AG09309 (cell line): ENCODE measurements around the gene GGN.
"Not testable (repeated sequence)": the region's sequence is repeated elsewhere in the genome, so short reads cannot be mapped to it uniquely, and the experiment has no call there.

Experiments used
- DNase-seq: peaks from one replicate; pipeline ENCODE4 v3.0.0-alpha.2; 2010; ENCODE audit warnings: low read depth
- H3K4me3 ChIP-seq: 2 replicates; pipeline ENCODE4 v1.5.1; 2011; ENCODE audit warnings: mild to moderate bottlenecking, low read depth, low read length, moderate library complexity; ENCODE audit not compliant: control insufficient read depth
- TF ChIP-seq, protein P1 (sequence below): IDR thresholded peaks from 2 replicates; pipeline ENCODE4 v1.5.1; 2011; ENCODE audit warnings: mild to moderate bottlenecking, low read depth, low read length, inconsistent platforms; ENCODE audit not compliant: insufficient read depth, control insufficient read depth; ENCODE audit errors: missing control alignments

The GGN gene

DNA sequence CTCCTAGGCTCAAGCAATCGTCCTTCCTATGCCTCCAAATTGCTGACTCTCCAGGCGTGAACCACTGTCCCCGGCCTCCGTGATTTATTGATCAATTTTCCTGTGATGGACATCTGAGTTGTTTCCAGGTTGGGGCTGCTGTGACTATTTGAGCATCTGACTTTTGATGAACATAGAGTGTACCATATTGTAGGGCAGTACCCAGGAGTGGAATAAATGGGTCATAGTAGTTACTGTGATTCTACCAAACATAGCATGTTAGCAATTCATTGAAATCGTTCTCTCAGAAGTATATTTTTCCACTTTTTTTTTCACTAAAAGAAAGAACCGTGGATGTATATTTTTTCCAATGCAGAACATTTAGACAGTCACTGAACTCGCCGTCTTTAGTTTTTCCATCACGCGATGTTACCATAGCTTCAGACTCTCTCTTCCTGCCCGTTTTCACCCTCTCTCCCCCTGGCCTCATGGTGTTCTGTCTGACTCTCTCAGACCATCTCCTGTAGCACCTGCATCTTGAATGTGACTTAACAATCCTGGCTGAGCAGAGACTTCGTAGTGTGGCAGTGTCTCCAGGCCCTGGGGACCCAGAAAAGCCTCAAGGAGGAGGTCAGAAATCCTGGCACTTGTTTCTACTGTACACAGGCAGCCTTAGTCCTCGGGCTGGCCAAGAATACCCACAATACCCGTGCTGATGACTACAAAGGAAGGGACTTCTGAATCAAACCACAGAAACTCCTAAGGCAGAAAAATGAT lies 41.4 kb upstream of the GGN start:
- TF ChIP-seq, protein P1, sequence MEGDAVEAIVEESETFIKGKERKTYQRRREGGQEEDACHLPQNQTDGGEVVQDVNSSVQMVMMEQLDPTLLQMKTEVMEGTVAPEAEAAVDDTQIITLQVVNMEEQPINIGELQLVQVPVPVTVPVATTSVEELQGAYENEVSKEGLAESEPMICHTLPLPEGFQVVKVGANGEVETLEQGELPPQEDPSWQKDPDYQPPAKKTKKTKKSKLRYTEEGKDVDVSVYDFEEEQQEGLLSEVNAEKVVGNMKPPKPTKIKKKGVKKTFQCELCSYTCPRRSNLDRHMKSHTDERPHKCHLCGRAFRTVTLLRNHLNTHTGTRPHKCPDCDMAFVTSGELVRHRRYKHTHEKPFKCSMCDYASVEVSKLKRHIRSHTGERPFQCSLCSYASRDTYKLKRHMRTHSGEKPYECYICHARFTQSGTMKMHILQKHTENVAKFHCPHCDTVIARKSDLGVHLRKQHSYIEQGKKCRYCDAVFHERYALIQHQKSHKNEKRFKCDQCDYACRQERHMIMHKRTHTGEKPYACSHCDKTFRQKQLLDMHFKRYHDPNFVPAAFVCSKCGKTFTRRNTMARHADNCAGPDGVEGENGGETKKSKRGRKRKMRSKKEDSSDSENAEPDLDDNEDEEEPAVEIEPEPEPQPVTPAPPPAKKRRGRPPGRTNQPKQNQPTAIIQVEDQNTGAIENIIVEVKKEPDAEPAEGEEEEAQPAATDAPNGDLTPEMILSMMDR = no peak
- DNase-seq = no peak
- H3K4me3 ChIP-seq = no peak overlapping the region

DNA sequence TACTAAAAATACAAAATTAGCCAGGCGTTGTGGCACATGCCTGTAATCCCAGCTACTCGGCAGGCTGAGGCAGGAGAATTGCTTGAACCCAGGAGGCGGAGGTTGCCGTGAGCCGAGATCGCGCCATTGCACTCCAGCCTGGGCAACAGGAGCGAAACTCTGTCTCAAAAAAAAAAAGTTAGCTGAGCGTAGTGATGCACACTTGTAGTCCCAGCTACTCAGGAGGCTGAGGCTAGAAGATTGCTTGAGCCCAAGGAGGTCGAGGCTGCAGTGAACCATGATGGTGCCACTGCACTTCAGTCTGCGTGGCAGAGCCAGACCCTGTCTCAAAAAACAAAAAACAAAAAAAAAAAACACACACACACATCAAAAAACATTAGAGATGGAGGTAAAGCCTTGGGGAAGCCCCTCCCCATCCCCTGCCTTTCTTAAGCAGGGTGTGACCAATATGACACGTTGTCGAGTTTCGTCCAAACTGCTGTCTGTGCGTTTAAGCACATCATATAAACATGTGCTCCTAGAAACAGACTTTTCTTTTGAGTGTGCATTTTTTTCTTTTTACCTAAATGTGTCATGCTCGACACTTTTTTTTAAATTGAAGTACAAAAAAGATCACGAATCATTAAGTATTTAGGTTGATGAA lies 39.3 kb upstream of the GGN start:
- DNase-seq = not testable (repeated sequence)

DNA sequence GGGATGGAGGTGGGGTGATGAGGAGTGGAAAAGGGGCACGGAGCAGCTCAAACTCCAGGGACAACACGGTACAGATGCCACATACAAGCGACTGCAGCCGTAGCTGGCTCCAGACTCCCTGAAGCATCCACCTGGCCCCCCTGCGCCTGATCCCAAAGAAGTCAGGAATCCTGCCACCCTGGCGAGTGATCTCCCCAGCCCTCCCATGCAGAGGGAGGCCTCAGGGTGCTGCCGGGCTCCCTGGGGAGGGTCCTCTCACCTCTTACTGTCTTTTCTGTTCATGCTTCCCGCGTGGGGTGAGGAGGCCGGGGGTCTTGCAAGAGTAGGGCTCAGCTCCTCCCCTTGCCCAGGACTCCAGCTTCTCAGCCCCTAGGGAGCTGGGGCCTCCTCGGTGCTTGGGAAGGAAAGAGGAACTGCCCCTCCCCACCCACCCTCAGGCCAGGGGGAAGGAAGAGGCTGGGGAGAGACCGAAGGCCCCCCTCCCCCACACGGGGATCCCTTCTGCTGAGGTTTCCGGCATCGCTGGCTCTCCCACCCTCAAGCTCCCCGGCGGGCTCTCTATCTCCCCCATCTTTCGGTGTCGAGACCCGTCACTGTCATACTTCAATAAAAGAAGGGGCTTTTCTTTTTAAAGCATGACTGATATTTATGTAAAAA lies 38.1 kb upstream of the GGN start, which contains the start of gene RASGRP4:
Gene RASGRP4 (minus strand): TSS at position 410 of the 657 bp plus-strand sequence. CDS start 128 bp downstream, at position 282.
- H3K4me3 ChIP-seq = no peak within 1 kb of the TSS
- TF ChIP-seq, protein P1 = no peak
- no peak for DNase-seq

More for the DNA sequence above, 39.3 kb upstream of the GGN start:
- H3K4me3 ChIP-seq = not testable (repeated sequence)

DNA sequence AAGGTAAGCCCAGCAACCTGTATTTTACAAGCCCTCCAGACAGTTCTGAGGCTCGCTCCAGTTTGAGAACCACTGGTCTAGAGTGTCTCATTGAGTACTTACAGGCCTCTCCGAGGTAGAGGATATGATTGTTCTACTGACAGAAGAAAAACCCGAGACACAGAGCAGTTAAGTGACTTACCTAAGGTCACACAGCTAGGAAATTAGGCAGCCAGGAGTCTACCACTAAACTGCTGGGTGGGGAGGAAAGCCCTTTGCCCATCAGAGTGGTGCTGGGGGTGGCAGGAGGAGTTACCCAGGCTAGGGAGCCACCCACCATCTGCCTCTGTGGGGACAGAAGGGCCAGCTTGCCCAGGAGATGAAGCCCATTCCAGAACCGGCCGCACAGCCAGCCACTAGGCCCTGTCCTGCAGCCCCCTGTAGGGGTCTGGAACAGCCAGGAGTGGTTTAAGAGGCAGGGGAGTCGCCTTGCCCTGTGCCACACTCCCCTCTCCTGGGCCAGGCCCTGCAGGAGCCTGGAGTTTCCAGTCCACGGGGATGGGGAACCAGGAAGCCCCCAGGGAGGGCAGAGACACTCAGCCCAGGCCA lies 37.5 kb upstream of the GGN start:
- H3K4me3 ChIP-seq = no peak overlapping the region
- TF ChIP-seq, protein P1 = no peak
- no peak for DNase-seq

DNA sequence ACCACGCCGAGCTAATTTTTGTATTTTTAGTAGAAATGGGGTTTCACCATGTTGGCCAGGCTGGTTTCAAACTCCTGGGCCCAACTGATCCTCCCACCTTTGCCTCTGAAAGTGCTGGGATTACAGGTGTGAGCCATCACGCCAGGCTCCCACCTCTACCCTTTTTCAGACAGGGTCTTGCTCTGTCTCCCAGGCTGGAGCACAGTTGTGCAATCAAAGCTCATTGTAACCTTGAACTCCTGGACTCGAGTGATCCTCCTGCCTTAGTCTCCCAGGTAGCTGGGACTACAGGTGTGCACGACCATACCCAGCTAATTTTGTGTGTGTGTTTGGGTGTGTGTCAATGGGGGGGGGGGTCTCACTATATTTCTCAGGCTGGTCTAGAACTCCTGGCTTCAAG lies 36.4 kb upstream of the GGN start:
- TF ChIP-seq, protein P1 = no peak
- DNase-seq = no peak
- no peak overlapping the region for H3K4me3 ChIP-seq

DNA sequence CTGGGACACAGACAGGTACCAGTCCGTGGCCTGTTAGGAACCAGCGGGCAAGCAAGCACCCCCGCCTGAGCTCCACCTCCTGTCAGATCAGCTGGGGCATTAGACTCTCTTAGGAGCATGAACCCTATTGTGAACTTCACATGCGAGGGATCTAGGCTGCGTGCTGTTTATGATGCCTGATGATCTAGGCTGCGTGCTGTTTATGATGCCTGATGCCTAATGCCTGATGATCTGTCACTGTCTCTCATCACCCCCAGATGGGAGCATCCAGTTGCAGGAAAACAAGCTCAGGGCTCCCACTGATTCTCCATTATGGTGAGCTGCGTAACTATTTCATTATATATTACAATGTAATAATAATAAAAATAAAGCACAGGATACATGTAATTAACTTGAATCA lies 34.6 kb upstream of the GGN start:
- no peak overlapping the region for H3K4me3 ChIP-seq
- no peak for DNase-seq
- TF ChIP-seq, protein P1 = no peak
